ENCODE data around the gene TOR1AIP1.

DNA sequence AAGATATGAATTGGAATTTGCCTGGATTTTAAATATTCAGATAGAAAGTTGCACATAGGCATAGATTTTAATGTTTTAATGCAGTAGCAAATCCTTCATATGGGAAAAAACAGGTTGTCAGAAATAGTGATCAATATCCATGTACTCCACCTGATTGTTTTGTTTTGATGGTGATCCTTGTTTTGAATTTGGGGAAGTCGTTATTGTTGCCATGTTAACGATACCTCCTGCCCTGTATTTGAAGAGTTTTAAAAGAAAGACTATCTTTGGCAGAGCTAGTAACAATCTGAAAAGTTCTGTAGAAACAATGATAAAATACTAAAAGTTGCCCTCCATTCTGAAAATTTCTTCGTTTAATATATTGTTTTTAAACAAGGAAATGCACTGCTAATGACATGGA is 73.6 kb downstream of the TOR1AIP1 start:
- TF ChIP-seq YY1 (IDR thresholded peaks at IDR 0.05; ENCODE audit: insufficient read depth, insufficient read length) (no peak), SUZ12 (IDR thresholded peaks at IDR 0.05; ENCODE audit: extremely low read depth, insufficient read depth, insufficient read length) (no peak), ZNF274 (IDR thresholded peaks at IDR 0.05; ENCODE audit: low read depth, low read length) (no peak)

Data from NT2/D1 (cell line).